ENCODE measurements around the gene LDHB. TPM values are rescaled to one million over a fixed set of nuclear protein-coding genes. Genes with fewer than 3 reads are reported as not detected.

The LDHB gene
- polyA plus RNA-seq, 1 donor from 2014 or later: 1,039 TPM

DNA sequence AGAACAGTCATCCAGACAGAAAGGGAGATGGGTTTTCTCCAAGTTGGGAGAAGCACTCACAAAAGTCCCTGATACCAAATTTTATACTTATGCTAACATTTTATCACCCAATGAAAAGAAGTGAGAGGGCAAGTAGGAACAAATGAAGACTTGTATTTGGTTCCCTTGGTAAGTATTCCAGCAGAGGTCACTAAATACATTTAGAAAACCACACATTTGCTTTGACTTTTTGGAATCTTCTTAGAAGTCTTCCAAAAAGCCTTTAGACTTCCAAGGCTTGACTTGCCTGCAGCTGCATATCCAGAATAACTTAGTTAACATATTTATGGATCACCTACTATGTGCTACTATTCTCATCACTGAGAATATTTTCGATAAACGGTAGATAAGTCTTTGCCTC is 49.9 kb downstream of the LDHB start:
- Histone ChIP-seq H3K27me3 (ENCODE audit: insufficient read depth, low read depth, low read length) (no peaks in the 10 kb centered on the region), H3K4me3 (ENCODE audit: low read length) (no peak overlapping the region), H3K27ac (ENCODE audit: low read length) (no peak overlapping the region), H2AFZ (ENCODE audit: low read depth, low read length) (no peak overlapping the region), H3K79me2 (replicated peaks; ENCODE audit: insufficient read depth, low read length) (no peaks in the 10 kb centered on the region), H3K9ac (ENCODE audit: low read length) (no peak overlapping the region), H3K4me2 (ENCODE audit: low read length) (no peak overlapping the region), H4K20me1 (ENCODE audit: insufficient read depth) (no peaks in the 10 kb centered on the region), H3K9me2 (ENCODE audit: insufficient read depth, low read length) (no peaks in the 10 kb centered on the region), H3K36me3 (ENCODE audit: insufficient read depth, low read length) (no peaks in the 10 kb centered on the region), H3K9me3 (ENCODE audit: low read length) (no peaks in the 10 kb centered on the region), H3F3A (ENCODE audit: insufficient read depth, low read length, poor library complexity, severe bottlenecking) (no peaks in the 10 kb centered on the region)
- TF ChIP-seq CTCF (IDR thresholded peaks at IDR 0.05; ENCODE audit: poor library complexity, severe bottlenecking) (peak; percentile 11), TAF1 (IDR thresholded peaks at IDR 0.05; ENCODE audit: low read depth) (no peak), RAD21 (conservative IDR thresholded peaks at IDR 0.05) (peak; percentile 12)

DNA sequence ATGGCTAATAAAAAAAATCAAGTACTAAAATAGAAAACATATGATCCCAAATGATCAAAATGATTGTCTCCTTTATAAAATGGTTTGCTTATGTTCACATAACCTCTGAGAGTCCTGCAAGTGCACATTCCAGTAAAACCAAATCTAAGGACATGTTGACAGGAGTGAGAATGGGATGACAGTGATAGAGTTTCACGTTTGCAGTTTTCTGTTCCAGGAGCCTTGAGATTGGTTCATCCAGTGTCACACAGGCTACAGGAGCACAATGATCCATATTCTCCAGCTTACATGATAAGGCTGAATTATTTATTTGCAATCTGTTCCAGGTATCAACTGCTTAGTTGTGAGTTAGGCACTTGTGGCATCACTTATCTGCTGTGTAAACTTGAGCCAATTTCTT is 51.5 kb downstream of the LDHB start:
- Histone ChIP-seq H3K79me2 (replicated peaks; ENCODE audit: insufficient read depth, low read length) (no peaks in the 10 kb centered on the region), H3K27ac (ENCODE audit: low read length) (no peak overlapping the region), H4K20me1 (ENCODE audit: insufficient read depth) (no peaks in the 10 kb centered on the region), H3K36me3 (ENCODE audit: insufficient read depth, low read length) (no peaks in the 10 kb centered on the region), H3K9me2 (ENCODE audit: insufficient read depth, low read length) (no peaks in the 10 kb centered on the region), H3K9ac (ENCODE audit: low read length) (no peak overlapping the region), H3K4me2 (ENCODE audit: low read length) (no peak overlapping the region), H3K27me3 (ENCODE audit: insufficient read depth, low read depth, low read length) (no peaks in the 10 kb centered on the region), H2AFZ (ENCODE audit: low read depth, low read length) (no peak overlapping the region), H3F3A (ENCODE audit: insufficient read depth, low read length, poor library complexity, severe bottlenecking) (no peaks in the 10 kb centered on the region), H3K9me3 (ENCODE audit: low read length) (no peaks in the 10 kb centered on the region), H3K4me3 (ENCODE audit: low read length) (no peak overlapping the region)
- TF ChIP-seq TAF1 (IDR thresholded peaks at IDR 0.05; ENCODE audit: low read depth) (no peak), EP300 (conservative IDR thresholded peaks at IDR 0.05; ENCODE audit: poor library complexity, severe bottlenecking) (no peak), RAD21 (conservative IDR thresholded peaks at IDR 0.05) (no peak), SMC3 (conservative IDR thresholded peaks at IDR 0.05; ENCODE audit: poor library complexity) (no peak), POLR2AphosphoS5 (IDR thresholded peaks at IDR 0.05) (no peak), EZH2 (IDR thresholded peaks at IDR 0.05; ENCODE audit: borderline replicate concordance, insufficient read depth, low read length, poor library complexity, severe bottlenecking) (no peak), MXI1 (conservative IDR thresholded peaks at IDR 0.05; ENCODE audit: poor library complexity, severe bottlenecking) (no peak), CTCF (IDR thresholded peaks at IDR 0.05; ENCODE audit: poor library complexity, severe bottlenecking) (no peak)
- TF ChIP-seq, protein P1, sequence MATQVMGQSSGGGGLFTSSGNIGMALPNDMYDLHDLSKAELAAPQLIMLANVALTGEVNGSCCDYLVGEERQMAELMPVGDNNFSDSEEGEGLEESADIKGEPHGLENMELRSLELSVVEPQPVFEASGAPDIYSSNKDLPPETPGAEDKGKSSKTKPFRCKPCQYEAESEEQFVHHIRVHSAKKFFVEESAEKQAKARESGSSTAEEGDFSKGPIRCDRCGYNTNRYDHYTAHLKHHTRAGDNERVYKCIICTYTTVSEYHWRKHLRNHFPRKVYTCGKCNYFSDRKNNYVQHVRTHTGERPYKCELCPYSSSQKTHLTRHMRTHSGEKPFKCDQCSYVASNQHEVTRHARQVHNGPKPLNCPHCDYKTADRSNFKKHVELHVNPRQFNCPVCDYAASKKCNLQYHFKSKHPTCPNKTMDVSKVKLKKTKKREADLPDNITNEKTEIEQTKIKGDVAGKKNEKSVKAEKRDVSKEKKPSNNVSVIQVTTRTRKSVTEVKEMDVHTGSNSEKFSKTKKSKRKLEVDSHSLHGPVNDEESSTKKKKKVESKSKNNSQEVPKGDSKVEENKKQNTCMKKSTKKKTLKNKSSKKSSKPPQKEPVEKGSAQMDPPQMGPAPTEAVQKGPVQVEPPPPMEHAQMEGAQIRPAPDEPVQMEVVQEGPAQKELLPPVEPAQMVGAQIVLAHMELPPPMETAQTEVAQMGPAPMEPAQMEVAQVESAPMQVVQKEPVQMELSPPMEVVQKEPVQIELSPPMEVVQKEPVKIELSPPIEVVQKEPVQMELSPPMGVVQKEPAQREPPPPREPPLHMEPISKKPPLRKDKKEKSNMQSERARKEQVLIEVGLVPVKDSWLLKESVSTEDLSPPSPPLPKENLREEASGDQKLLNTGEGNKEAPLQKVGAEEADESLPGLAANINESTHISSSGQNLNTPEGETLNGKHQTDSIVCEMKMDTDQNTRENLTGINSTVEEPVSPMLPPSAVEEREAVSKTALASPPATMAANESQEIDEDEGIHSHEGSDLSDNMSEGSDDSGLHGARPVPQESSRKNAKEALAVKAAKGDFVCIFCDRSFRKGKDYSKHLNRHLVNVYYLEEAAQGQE (IDR thresholded peaks at IDR 0.05; ENCODE audit: borderline replicate concordance): no peak
